ENCODE results near the gene CIAO2A.

Gene CIAO2A

DNA sequence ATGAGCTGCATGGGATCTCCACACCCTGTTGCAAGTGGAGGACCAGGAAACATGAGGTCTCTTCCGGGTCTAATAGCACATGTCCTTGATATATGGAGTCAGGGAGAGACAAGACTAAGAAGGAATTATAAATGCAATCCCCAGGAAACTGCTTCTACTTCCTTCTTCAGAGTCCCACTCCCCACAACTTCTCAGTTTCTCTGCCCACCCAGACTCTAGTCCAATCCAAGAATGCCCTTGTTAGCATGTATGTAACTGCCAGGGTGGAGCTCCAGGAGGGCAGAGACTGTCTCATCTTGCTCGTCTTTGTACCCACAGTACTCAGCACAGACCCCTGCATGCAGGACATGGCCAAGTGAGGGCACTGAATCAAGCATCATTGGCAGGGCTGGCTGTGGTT is 55.7 kb downstream of the CIAO2A start:
- no peak for DNase-seq

DNA sequence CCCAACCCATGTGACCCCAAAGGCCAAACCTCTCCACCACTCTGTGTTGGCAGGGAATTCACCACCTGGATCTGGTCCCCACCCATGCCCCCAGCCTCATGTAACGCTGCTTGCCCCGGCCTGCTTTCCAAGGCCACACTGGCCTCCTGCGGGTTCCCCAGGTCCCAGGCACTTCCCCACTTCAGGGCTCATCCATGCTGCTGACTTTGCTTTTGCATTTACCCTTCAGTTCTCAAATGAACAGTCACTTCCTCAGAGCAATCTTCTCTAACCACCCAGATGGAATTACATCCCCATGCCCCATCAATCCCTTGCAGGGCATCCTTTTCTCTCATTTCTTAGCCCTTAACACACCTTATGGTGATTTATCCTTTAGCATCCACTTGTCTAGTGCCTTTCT is 56.5 kb downstream of the CIAO2A start:
- no peak for DNase-seq

DNA sequence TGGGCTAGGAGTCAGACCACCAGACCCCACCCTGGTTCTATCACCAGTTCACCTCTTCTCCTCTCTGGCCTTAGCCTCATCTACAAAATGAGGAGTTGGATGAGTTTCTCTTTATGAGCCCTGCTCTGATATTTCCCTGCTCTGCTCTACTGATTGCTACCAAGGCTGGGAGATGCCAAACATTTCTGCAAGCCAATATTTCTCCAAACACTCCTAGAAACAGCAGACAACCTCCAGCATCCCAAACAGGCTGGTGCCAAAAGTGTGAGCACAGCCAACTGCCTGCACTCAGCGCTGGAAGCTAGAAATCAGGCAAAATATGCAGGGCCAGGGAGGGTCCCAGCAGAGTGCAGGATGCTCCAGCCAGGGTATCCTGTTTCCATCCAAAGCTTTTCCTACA is 58.1 kb downstream of the CIAO2A start:
- DNase-seq = no peak

DNA sequence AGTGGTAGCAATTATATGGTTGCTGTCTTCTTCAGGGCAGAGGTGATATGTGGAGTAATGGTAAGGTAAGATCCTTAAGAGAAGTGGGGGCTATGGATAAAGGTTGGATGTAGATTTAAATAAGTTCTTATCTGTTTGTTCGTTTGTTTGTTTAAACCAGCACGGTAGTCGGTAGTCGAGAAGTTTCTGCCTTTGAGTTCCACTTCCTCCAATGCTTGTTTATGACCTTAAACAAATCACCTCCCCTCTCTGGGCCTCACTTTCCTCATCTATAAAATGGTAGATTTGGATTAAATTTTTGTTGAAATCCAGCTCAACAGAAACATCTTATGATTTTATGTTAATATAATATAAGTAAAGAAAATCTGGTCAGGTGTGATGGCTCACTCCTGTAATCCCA is 59.1 kb downstream of the CIAO2A start:
- DNase-seq = no peak

DNA sequence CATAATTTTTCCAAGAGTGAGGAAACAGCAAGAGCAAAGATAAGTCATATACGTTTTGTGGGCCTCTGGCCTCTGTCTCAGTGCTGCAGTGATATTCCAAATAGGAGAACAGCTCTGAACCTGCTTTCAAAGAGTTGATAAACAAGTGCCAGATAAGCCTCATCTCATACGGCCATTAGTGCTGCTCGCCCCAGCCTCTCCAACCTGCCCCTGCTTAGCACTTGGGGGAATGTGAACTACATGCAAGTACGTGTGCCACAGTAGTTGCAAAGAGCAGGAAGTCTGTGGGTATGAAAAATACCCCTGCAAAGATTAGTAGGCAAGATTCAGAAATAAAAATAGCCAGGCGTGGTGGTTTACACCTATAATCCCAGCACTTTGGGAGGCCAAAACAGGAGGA is 61.3 kb downstream of the CIAO2A start:
- no peak for DNase-seq

DNA sequence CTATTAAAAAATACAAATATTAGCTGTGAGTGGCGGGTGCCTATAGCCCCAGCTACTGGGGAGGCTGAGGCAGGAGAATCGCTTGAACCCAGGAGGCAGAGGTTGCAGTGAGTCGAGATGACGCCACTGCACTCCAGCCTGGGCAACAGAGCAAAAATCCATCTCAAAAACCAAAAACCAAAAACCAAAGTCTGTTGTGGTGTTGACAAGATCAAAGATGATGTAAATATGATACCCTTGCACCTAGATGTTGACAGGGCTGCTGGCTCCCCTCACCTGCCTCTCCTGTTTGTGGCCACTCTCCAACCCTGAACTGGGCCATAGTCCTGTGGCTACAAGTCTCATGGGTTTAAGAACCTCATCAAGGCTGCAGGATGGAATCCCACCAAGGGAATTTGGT is 63.5 kb downstream of the CIAO2A start:
- no peak for DNase-seq

DNA sequence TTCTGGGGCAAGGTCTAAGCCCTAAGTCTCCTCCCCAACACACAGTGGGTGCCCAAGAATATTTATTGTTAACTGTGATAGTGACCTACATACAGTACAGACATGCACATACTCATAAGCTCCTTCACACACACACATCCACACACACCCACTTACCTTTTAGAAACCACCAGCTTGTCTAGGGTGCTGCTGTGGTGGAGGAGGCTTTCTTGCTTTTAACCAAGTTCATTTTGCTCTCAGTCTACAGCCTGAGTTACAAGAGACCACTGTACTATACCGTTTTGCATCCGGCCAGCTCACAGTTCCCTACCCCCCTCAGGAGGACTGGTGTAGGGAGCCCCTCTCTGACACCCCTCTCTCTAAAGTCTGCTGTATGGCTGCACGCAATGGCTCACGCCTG is 64.0 kb downstream of the CIAO2A start:
- DNase-seq = no peak

DNA sequence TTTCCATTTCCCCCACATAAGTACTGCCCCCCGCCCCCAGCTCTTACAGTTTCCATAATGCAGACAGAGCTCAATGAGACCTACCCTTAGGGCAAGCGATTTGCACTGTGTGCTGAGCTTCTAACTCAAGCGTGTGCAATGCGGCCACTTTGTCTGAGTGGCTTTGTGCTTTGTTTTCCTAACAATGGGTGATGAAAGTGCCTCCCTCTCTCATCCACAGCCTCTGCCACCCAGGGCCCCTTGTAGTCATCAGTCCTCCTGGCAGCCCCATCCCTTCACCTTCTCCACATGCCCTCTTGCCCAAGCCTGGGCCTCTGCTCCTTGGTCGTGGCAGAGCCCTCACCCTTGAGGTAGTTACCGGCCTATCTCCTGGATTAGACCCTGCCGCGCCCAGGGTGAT is 64.5 kb downstream of the CIAO2A start:
- DNase-seq = no peak

DNA sequence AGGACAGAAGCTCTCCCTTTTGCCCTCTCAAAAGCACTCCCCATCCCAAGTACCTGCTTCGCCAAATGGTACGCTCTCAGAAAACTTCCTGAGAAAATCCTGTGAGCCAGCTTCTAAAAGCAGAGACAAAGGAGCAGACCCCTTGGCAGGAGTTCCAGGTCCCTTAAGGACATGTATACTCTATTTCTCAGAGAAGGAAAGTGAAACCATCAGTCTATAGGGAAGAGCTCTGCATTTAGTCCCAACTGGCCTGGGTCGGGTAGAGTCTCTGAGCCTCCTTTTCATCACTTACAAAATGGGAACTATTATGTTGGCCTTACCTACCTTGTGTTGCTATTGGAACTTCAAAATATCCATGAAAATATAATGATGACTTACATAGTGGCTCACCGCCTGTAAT is 67.0 kb downstream of the CIAO2A start:
- no peak for DNase-seq

DNA sequence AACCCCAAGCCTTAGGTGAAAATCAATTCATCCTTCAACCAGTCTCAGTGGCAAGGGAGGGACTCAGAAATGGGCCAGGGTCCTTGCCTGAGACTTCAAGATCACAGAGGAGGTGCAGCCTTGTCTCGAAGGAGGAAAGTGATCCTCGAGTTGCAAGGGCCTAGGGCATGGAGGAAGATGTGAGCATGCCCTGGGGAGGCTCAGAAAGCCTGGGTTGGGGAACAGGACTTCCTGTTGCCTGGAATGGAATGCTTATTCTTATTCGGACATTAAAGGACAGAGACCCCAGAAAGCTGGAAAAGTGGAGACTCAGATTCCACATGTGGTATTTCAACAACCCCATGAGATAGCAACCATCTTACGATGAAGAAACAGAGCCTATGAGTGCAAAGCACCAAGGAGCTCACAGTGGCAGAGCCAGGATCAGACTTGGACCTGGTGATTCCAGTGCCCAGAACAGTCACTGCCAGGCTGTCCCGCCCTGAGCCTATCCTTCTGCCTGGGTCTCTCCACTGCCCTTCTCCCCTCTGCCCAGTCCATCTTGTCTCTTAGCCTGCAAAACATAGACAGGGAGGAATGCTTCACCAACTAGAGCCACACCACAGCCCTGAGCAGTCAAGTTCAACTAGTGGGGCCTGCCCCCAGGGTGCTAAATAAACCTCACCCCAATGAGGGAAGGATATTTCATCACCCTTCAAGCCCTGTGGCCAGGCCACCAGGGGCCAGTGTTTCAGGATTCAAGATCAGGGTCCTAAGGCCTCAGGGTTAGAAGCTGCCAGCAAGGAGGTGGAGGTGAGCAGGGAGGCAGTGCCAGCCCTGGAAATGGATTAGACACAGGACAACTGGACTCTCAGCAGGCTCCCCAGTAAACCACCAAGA is 69.2 kb downstream of the CIAO2A start:
- DNase-seq = no peak

DNA sequence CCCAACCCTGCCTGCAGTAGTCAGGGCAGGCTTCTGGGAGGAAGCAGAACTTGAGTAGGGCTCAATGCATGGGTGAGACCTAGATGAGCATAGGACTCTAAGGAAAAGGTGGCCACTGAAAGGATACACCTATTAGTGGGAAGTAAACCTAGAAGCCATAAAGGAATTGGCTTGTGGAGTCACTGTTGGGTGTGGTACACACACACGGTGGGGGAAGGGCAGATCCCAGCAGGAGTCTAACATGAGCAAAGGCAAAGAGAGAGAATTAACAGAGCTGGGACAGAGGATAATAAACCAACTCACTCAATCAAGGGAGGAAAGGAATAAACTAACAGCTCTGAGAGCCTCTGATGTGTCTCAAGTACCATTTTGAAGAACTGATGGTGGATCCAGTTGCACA is 70.4 kb downstream of the CIAO2A start:
- no peak for DNase-seq

DNA sequence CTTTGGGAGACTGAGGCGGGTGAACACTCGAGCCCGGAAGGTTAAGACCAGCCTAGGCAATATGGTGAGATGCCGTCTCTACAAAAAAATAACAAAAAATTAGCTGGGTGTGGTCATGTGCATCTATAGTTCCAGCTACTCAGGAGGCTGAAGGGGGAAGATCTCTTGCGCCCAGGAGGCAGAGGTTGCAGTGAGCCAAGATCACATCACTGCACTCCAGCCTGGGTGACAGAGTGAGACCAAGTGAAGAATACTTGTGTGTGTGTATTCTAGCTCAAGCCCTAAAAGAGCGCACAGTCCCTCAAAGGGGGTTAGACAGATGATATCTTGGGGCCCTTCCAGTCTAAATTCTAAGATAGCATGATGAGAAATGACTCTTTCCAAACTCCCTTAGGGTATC is 71.1 kb downstream of the CIAO2A start:
- no peak for DNase-seq

All from NCI-H446 treated with DMSO at 0.1 percent for 48 hours (cell line).